H1 (cell line): Measurements from ENCODE around the gene WDR35. TPM values are rescaled to one million over a fixed set of nuclear protein-coding genes. Genes with fewer than 3 reads are reported as not detected.

Experiments
- CTCF ChIA-PET: fragments of 300-600 bp; sonication (Branson Sonifier 250); formaldehyde crosslinking; loops from one replicate; lab custom pipeline; 2021; ENCODE audit not compliant: partially characterized antibody; lab: Charles Lee
- POLR2A ChIA-PET: fragments of 300-600 bp; sonication (Branson Sonifier 250); formaldehyde crosslinking; loops from one replicate; lab custom pipeline; 2021; ENCODE audit warnings: inconsistent platforms; ENCODE audit not compliant: partially characterized antibody; lab: Charles Lee
- DNase-seq, 2 experiments: peaks; one replicate each; pipeline versions ENCODE4 v3.0.0 to v3.0.0-alpha.2; 2010 to 2022; ENCODE audit warnings: low spot score in 2 of 2, low read depth in 1 of 2, mixed read lengths in 1 of 2
- FAIRE-seq: peaks from 2 replicates; lab custom pipeline; 2011; peaks lifted over from hg19 to GRCh38; lab: Jason Lieb, UNC
- H2AFZ ChIP-seq: 2 replicates; pipeline ENCODE4 v1.8.1; 2012; ENCODE audit warnings: low read length, inconsistent platforms
- H2AK5ac ChIP-seq: 2 replicates; pipeline ENCODE4 v1.6.1; 2013; ENCODE audit warnings: low read depth, low read length
- H2BK120ac ChIP-seq: replicated peaks from 2 replicates; pipeline ENCODE3; 2013; ENCODE audit warnings: low read depth, low read length, inconsistent platforms
- H2BK12ac ChIP-seq: 2 replicates; pipeline ENCODE4 v1.6.1; 2013; ENCODE audit warnings: low read depth, low read length
- H2BK15ac ChIP-seq: 2 replicates; pipeline ENCODE4 v1.6.1; 2013; ENCODE audit warnings: low read length
- H2BK20ac ChIP-seq: 2 replicates; pipeline ENCODE4 v1.6.1; 2013; ENCODE audit warnings: low read length
- H2BK5ac ChIP-seq: 2 replicates; pipeline ENCODE4 v1.6.1; 2013; ENCODE audit warnings: low read depth, low read length
- H3K14ac ChIP-seq: 2 replicates; pipeline ENCODE4 v1.6.1; 2013; ENCODE audit warnings: inconsistent platforms; ENCODE audit not compliant: insufficient read length
- H3K18ac ChIP-seq: 2 replicates; pipeline ENCODE4 v1.6.1; 2013; ENCODE audit warnings: low read length; ENCODE audit errors: extremely low read depth
- H3K23ac ChIP-seq: 2 replicates; pipeline ENCODE4 v1.6.1; 2013; ENCODE audit warnings: inconsistent platforms; ENCODE audit not compliant: insufficient read length
- H3K23me2 ChIP-seq: 2 replicates; pipeline ENCODE4 v1.6.1; 2013; ENCODE audit warnings: low read depth, low read length
- H3K27ac ChIP-seq: 2 replicates; pipeline ENCODE4 v1.6.1; 2011; ENCODE audit warnings: low read depth, low read length, inconsistent platforms
- H3K27me3 ChIP-seq, 4 experiments: replicated peaks in 1 of 4; 1 replicate in 1 of 4; 2 replicates in 3 of 4; pipeline versions ENCODE4 v1.6.1 to v1.8.1; 2011 to 2013; ENCODE audit warnings: low read length in 3 of 4, mild to moderate bottlenecking in 3 of 4, inconsistent platforms in 2 of 4, mixed read lengths in 2 of 4, moderate library complexity in 1 of 4; ENCODE audit not compliant: control insufficient read depth in 3 of 4, insufficient read depth in 3 of 4; ENCODE audit errors: extremely low read depth in 1 of 4
- H3K36me3 ChIP-seq, 4 experiments: 2 replicates each; pipeline versions ENCODE4 v1.6.1 to v1.8.1; 2011 to 2013; ENCODE audit warnings: mild to moderate bottlenecking in 4 of 4, low read length in 3 of 4, moderate library complexity in 2 of 4, control low read depth in 1 of 4, inconsistent platforms in 1 of 4; ENCODE audit not compliant: insufficient read depth in 4 of 4, control insufficient read depth in 2 of 4
- H3K4ac ChIP-seq: replicated peaks from 2 replicates; pipeline ENCODE3; 2013; ENCODE audit warnings: low read length, low read depth, mixed read lengths, inconsistent platforms; ENCODE audit not compliant: insufficient read length
- H3K4me1 ChIP-seq, 4 experiments: replicated peaks in 1 of 4; 1 replicate in 1 of 4; 2 replicates in 3 of 4; pipeline versions ENCODE4 v1.6.1 to v1.8.1; 2011 to 2013; ENCODE audit warnings: low read length in 3 of 4, inconsistent platforms in 2 of 4, mixed read lengths in 1 of 4; ENCODE audit not compliant: insufficient read depth in 4 of 4, control insufficient read depth in 3 of 4
- H3K4me2 ChIP-seq, 2 experiments: 2 replicates each; pipeline versions ENCODE4 v1.6.1 to v1.8.1; 2011 to 2013; ENCODE audit warnings: low read depth in 2 of 2, low read length in 2 of 2, control low read depth in 1 of 2, inconsistent platforms in 1 of 2, mild to moderate bottlenecking in 1 of 2; ENCODE audit not compliant: insufficient read depth in 1 of 2
- H3K4me3 ChIP-seq, 4 experiments: fragments of 200-600, 300-600 bp in 1 of 4; sonication (generic), shearing (Covaris generic), sonication (Bioruptor Twin) in 1 of 4; 2 replicates each; pipeline versions ENCODE4 v1.5.1 to v1.8.1; 2011 to 2016; ENCODE audit warnings: low read length in 4 of 4, low read depth in 3 of 4, control low read depth in 2 of 4, inconsistent platforms in 2 of 4, mild to moderate bottlenecking in 2 of 4, mixed read lengths in 1 of 4, moderate library complexity in 1 of 4; ENCODE audit not compliant: insufficient read depth in 2 of 4; ENCODE audit errors: extremely low read depth in 1 of 4
- H3K56ac ChIP-seq: replicated peaks from 2 replicates; pipeline ENCODE3; 2013; ENCODE audit warnings: low read depth, mild to moderate bottlenecking, mixed read lengths, low read length, inconsistent platforms; ENCODE audit not compliant: insufficient read length
- H3K79me1 ChIP-seq: 2 replicates; pipeline ENCODE4 v1.6.1; 2013; ENCODE audit warnings: low read depth, low read length, control low read depth
- H3K79me2 ChIP-seq, 2 experiments: 2 replicates each; pipeline versions ENCODE4 v1.6.1 to v1.8.1; 2012 to 2013; ENCODE audit warnings: low read length in 2 of 2, mild to moderate bottlenecking in 2 of 2, inconsistent platforms in 1 of 2; ENCODE audit not compliant: insufficient read depth in 2 of 2, control insufficient read depth in 1 of 2
- H3K9ac ChIP-seq, 4 experiments: replicated peaks in 1 of 4; 1 replicate in 1 of 4; 2 replicates in 3 of 4; pipeline versions ENCODE4 v1.6.1 to v1.8.1; 2011 to 2013; ENCODE audit warnings: low read depth in 3 of 4, low read length in 3 of 4, control low read depth in 2 of 4, mild to moderate bottlenecking in 2 of 4, moderate library complexity in 2 of 4, inconsistent platforms in 1 of 4; ENCODE audit errors: extremely low read depth in 1 of 4
- H3K9me3 ChIP-seq, 2 experiments: 2 replicates each; pipeline versions ENCODE4 v1.6.1 to v1.8.1; 2012 to 2013; ENCODE audit warnings: mild to moderate bottlenecking in 2 of 2, moderate library complexity in 2 of 2, control low read depth in 1 of 2, inconsistent platforms in 1 of 2, low read depth in 1 of 2, low read length in 1 of 2, mixed read lengths in 1 of 2; ENCODE audit not compliant: insufficient read depth in 2 of 2
- H4K20me1 ChIP-seq, 2 experiments: replicated peaks in 1 of 2; 2 replicates each; pipeline versions ENCODE3 to v1.8.1; 2011 to 2013; ENCODE audit warnings: inconsistent platforms in 2 of 2, low read length in 2 of 2, mild to moderate bottlenecking in 1 of 2; ENCODE audit not compliant: insufficient read depth in 2 of 2, control insufficient read depth in 1 of 2
- H4K5ac ChIP-seq: 2 replicates; pipeline ENCODE4 v1.6.1; 2013; ENCODE audit warnings: low read length, low read depth, mixed read lengths, inconsistent platforms; ENCODE audit not compliant: insufficient read length
- H4K8ac ChIP-seq: 2 replicates; pipeline ENCODE4 v1.8.0; 2013; ENCODE audit warnings: mild to moderate bottlenecking, moderate library complexity, low read length, inconsistent platforms; ENCODE audit not compliant: insufficient read depth; ENCODE audit errors: extremely low read depth
- H4K91ac ChIP-seq: replicated peaks from 2 replicates; pipeline ENCODE3; 2013; ENCODE audit warnings: low read length, mixed read lengths, inconsistent platforms; ENCODE audit not compliant: insufficient read length
- CBX5 ChIP-seq: fragments of 300-800, 300-1000 bp; sonication (generic); IDR thresholded peaks from 2 replicates; pipeline ENCODE4 v1.7.1; 2016; ENCODE audit warnings: antibody characterized with exemption, low read length, low read depth
- CHD1 ChIP-seq: IDR thresholded peaks from 2 replicates; pipeline ENCODE4 v1.6.1; 2012; ENCODE audit warnings: low read depth, low read length, improper control_type of control experiment
- EZH2 ChIP-seq: fragments of 200-600 bp; sonication (generic); IDR thresholded peaks from 2 replicates; pipeline ENCODE4 v1.7.1; 2012; ENCODE audit warnings: low read depth, mild to moderate bottlenecking, moderate library complexity, low read length, inconsistent platforms; ENCODE audit not compliant: severe bottlenecking
- NANOG ChIP-seq: IDR thresholded peaks from 2 replicates; pipeline ENCODE4 v1.6.1; 2011; ENCODE audit warnings: low read length, low read depth, mild to moderate bottlenecking, inconsistent platforms; ENCODE audit not compliant: insufficient read depth, poor library complexity, severe bottlenecking
- PHF8 ChIP-seq: fragments of 200-600 bp; sonication (generic); conservative IDR thresholded peaks from 2 replicates; pipeline ENCODE4 v1.7.1; 2012; ENCODE audit warnings: low read depth, mild to moderate bottlenecking, inconsistent platforms, low read length, moderate library complexity
- SIN3A ChIP-seq, 2 experiments: IDR thresholded peaks in 1 of 2; conservative IDR thresholded peaks in 1 of 2; 2 replicates each; pipeline ENCODE4 v1.6.1; 2011 to 2012; ENCODE audit warnings: low read length in 2 of 2, improper control_type of control experiment in 1 of 2, low read depth in 1 of 2, mild to moderate bottlenecking in 1 of 2
- SIRT6 ChIP-seq: IDR thresholded peaks from one replicate; pipeline ENCODE4 v1.7.1; 2012; ENCODE audit warnings: low read length, inconsistent platforms
- TBP ChIP-seq: IDR thresholded peaks from 2 replicates; pipeline ENCODE4 v1.6.1; 2011; ENCODE audit warnings: low read depth, low read length, improper control_type of control experiment
- USF2 ChIP-seq: IDR thresholded peaks from 2 replicates; pipeline ENCODE4 v1.6.1; 2011; ENCODE audit warnings: low read length, improper control_type of control experiment
- ZNF274 ChIP-seq: IDR thresholded peaks from 2 replicates; pipeline ENCODE4 v1.7.0; 2012; ENCODE audit warnings: low read length, borderline replicate concordance; ENCODE audit errors: extremely low read depth
- WGBS, 2 experiments: shearing (Covaris generic) in 1 of 2; methylation state at CpG; one replicate each; pipeline versions ENCODE4 v1.1.6 to v1.1.7; 2013 to 2015; ENCODE audit warnings: low lambda C conversion rate in 2 of 2, mixed read lengths in 2 of 2, inconsistent platforms in 1 of 2, low coverage in 1 of 2, missing lambda C conversion rate in 1 of 2; ENCODE audit not compliant: insufficient replicate concordance in 2 of 2, insufficient coverage in 1 of 2, insufficient read length in 1 of 2; ENCODE audit errors: extremely low coverage in 1 of 2, missing lambda C conversion rate in 1 of 2; 5-methylcytosine and 5-hydroxymethylcytosine counted together
- polyA plus RNA-seq, 7 experiments: library from polyadenylated mRNA; depleted of rRNA in 3 of 7; stranded (reverse) in 5 of 7; unstranded in 2 of 7; fragments of >200 nt in 5 of 7; fragments of 200-250 nt in 2 of 7; gene quantifications; 1 replicate in 5 of 7; 2 replicates in 1 of 7; 4 replicates in 1 of 7; pipeline versions ENCODE4 v1.2.1 to v1.2.3, GENCODE V29; 2011 to 2013; ENCODE audit warnings: missing spikeins in 2 of 7, mixed read lengths in 2 of 7
- total RNA-seq: library from RNA; stranded (reverse); fragmentation: NEBNext Ultra II Directional; extraction: Animal tissue kit (Norgen Biotek cat#: 25700); gene quantifications from 2 replicates; pipeline ENCODE4 v1.2.1, GENCODE V29; 2021
- TF ChIP-seq, protein P1 (sequence below): IDR thresholded peaks from 2 replicates; pipeline ENCODE4 v1.6.1; 2012; ENCODE audit warnings: low read length, inconsistent platforms

The WDR35 gene
- total and polyA plus RNA-seq, 2 of the 8 experiments (the other 6 are each of a cell fraction or from before 2014, with no cell fraction given), result 9.0 to 25.5 TPM

DNA sequence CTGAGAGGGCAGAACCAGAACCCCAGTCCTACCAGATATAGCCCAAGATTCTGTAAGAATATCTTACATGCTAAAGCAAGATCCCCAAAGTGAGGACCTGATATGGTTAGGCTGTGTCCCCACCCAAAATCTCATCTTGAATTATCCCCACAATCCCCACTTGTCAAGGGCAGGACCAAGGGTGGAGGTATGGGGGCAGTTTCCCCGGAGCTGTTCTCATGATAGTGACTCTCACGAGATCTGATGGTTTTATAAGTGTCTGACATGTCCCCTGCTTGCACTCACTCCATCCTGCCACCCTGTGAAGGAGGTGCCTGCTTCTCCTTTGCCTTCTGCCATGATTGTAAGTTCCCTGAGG lies 108.0 kb downstream of the WDR35 start:
- WGBS, 2 experiments, result 50% methylated on average over 2 of the region's 2 CpGs; no CpG with 5 or more reads in 1 of the 2 experiments
- H2AFZ ChIP-seq, result no peak overlapping the region
- peaks cover 0 to 2% (median 0%) of the 10 kb centered on the region in 4 experiments; a peak in 2 of 7 replicates for H3K27me3 ChIP-seq
- H2BK20ac ChIP-seq, result no peak overlapping the region
- ChIA-PET POLR2A (no interaction called here), CTCF (interaction anchor here (1.2 kb wide), 1 partner anchor 19 kb away, joined by 3 read pairs; no protein-coding TSS in a partner anchor)
- no peak overlapping the region for H2BK12ac ChIP-seq
- no peaks in the 10 kb centered on the region for H3K9me3 ChIP-seq
- no peak overlapping the region for H3K56ac ChIP-seq
- H4K91ac ChIP-seq, result no peak overlapping the region
- no peaks in the 10 kb centered on the region for H3K36me3 ChIP-seq
- H3K18ac ChIP-seq, result no peak overlapping the region
- H3K23ac ChIP-seq, result no peak overlapping the region
- H3K79me2 ChIP-seq, result no peaks in the 10 kb centered on the region
- H4K20me1 ChIP-seq, result no peaks in the 10 kb centered on the region
- no peak overlapping the region for H2BK15ac ChIP-seq
- H4K5ac ChIP-seq, result no peak overlapping the region
- no peak overlapping the region for H3K4ac ChIP-seq
- H3K9ac ChIP-seq, result no peak overlapping the region
- H2AK5ac ChIP-seq, result no peak overlapping the region
- H2BK5ac ChIP-seq, result no peak overlapping the region
- no peak overlapping the region for H3K27ac ChIP-seq
- H4K8ac ChIP-seq, result no peak overlapping the region
- H3K23me2 ChIP-seq, result no peaks in the 10 kb centered on the region
- H2BK120ac ChIP-seq, result no peak overlapping the region
- no peak overlapping the region for H3K14ac ChIP-seq
- FAIRE-seq (no peak), DNase-seq (no peak)
- H3K4me3 ChIP-seq, result no peak overlapping the region
- H3K4me1 ChIP-seq, result no peaks in the 10 kb centered on the region
- H3K79me1 ChIP-seq, result no peaks in the 10 kb centered on the region
- no peak overlapping the region for H3K4me2 ChIP-seq
- TF ChIP-seq USF2 (no peak), ZNF274 (no peak), EZH2 (no peak), CHD1 (no peak), SIRT6 (no peak), CBX5 (no peak), TBP (no peak), SIN3A (conservative IDR thresholded peaks at IDR 0.05 in 1 of 2, IDR thresholded peaks at IDR 0.05 in 1 of 2; ENCODE audit: low read depth in 1 of 2, low read length in 2 of 2) (no peak), PHF8 (no peak), NANOG (no peak)
- TF ChIP-seq, protein P1, sequence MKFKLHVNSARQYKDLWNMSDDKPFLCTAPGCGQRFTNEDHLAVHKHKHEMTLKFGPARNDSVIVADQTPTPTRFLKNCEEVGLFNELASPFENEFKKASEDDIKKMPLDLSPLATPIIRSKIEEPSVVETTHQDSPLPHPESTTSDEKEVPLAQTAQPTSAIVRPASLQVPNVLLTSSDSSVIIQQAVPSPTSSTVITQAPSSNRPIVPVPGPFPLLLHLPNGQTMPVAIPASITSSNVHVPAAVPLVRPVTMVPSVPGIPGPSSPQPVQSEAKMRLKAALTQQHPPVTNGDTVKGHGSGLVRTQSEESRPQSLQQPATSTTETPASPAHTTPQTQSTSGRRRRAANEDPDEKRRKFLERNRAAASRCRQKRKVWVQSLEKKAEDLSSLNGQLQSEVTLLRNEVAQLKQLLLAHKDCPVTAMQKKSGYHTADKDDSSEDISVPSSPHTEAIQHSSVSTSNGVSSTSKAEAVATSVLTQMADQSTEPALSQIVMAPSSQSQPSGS, result no peak
